HepG2 (cell line): ENCODE results near the gene SHF. TPM values are rescaled to one million over a fixed set of nuclear protein-coding genes. Genes with fewer than 3 reads are reported as not detected.

ENCODE experiments used
- ATAC-seq: fragments of 200-7000 bp; cut with Tn5 transposase; 3 replicates; pipeline ENCODE4 v1.9.1; 2020; ENCODE audit warnings: mild to moderate bottlenecking, moderate library complexity
- BruUV-seq: library from RNA; stranded (reverse); fragments of 400-500 nt; replicated peaks from 2 replicates; lab custom pipeline; 2021; lab: Mats Ljungman, UMichigan
- CTCF ChIA-PET: fragments of 300-600 bp; formaldehyde crosslinking; extraction: SDS; loops from one replicate; lab custom pipeline; 2021; ENCODE audit warnings: low total read pairs, inconsistent platforms, low intra/inter-chr PET ratio; lab: Yijun Ruan, JAX
- POLR2A ChIA-PET: fragments of 350-600 bp; sonication (Branson Sonifier 250); formaldehyde crosslinking; loops from one replicate; lab custom pipeline; 2020; ENCODE audit warnings: antibody characterized with exemption, inconsistent platforms; lab: Yijun Ruan, JAX
- DNase-seq: peaks from one replicate; pipeline ENCODE4 v3.0.0-alpha.2; 2015; ENCODE audit warnings: low spot score
- FAIRE-seq: peaks from 3 replicates; lab custom pipeline; 2011; peaks lifted over from hg19 to GRCh38; lab: Jason Lieb, UNC
- H2AFZ ChIP-seq: one replicate; pipeline ENCODE4 v1.6.1; 2011; ENCODE audit warnings: low read length, inconsistent platforms
- H3K27ac ChIP-seq: fragments of 300-600 bp; 3 replicates; pipeline ENCODE4 v1.8.0; 2011; ENCODE audit warnings: mixed run types, mild to moderate bottlenecking, mixed read lengths, low read length, inconsistent platforms; ENCODE audit not compliant: insufficient read depth; ENCODE audit errors: extremely low read length
- H3K27me3 ChIP-seq, 2 experiments: fragments of 200-600 bp in 1 of 2; 2 replicates in 1 of 2; 3 replicates in 1 of 2; pipeline versions ENCODE4 v1.6.0 to v1.8.0; 2011; ENCODE audit warnings: low read length in 2 of 2, mild to moderate bottlenecking in 2 of 2, moderate library complexity in 2 of 2, inconsistent platforms in 1 of 2; ENCODE audit not compliant: insufficient read depth in 2 of 2, control insufficient read depth in 1 of 2
- H3K36me3 ChIP-seq, 2 experiments: fragments of 200-600 bp in 1 of 2; replicated peaks in 1 of 2; 2 replicates in 1 of 2; 3 replicates in 1 of 2; pipeline versions ENCODE4 v1.5.1 to v1.8.0; 2011; ENCODE audit warnings: low read length in 2 of 2, inconsistent platforms in 1 of 2; ENCODE audit not compliant: insufficient read depth in 2 of 2, control insufficient read depth in 1 of 2
- H3K4me1 ChIP-seq: 2 replicates; pipeline ENCODE4 v1.5.1; 2012; ENCODE audit warnings: low read length, inconsistent platforms; ENCODE audit not compliant: insufficient read depth
- H3K4me2 ChIP-seq: 2 replicates; pipeline ENCODE4 v1.6.0; 2011; ENCODE audit warnings: low read depth, low read length, inconsistent platforms
- H3K4me3 ChIP-seq, 3 experiments: fragments of 200-600 bp in 1 of 3; sonication (generic), shearing (Covaris generic) in 1 of 3; replicated peaks in 1 of 3; 2 replicates each; pipeline ENCODE4 v1.5.1; 2011 to 2016; ENCODE audit warnings: low read length in 3 of 3, inconsistent platforms in 2 of 3, low read depth in 2 of 3, mild to moderate bottlenecking in 2 of 3, control low read depth in 1 of 3, mixed read lengths in 1 of 3; ENCODE audit not compliant: insufficient read depth in 1 of 3
- H3K79me2 ChIP-seq: one replicate; pipeline ENCODE4 v1.6.1; 2011; ENCODE audit warnings: low read length, inconsistent platforms; ENCODE audit not compliant: insufficient read depth
- H3K9ac ChIP-seq: 2 replicates; pipeline ENCODE4 v1.6.0; 2011; ENCODE audit warnings: mild to moderate bottlenecking, low read depth, low read length, inconsistent platforms; ENCODE audit not compliant: insufficient read depth
- H3K9me3 ChIP-seq: 2 replicates; pipeline ENCODE4 v1.5.1; 2012; ENCODE audit warnings: mild to moderate bottlenecking, low read length
- H4K20me1 ChIP-seq: 2 replicates; pipeline ENCODE4 v1.6.0; 2011; ENCODE audit warnings: inconsistent platforms, mild to moderate bottlenecking, low read length, moderate library complexity; ENCODE audit not compliant: insufficient read depth
- FOXC1 ChIP-seq: sonication (generic); formaldehyde crosslinking; IDR thresholded peaks from 2 replicates; pipeline ENCODE4 v1.8.0; 2022; ENCODE audit warnings: mild to moderate bottlenecking, missing genetic modification reagents, borderline replicate concordance
- REXO4 ChIP-seq: sonication (generic); formaldehyde crosslinking; IDR thresholded peaks from 2 replicates; pipeline ENCODE4 v1.8.0; 2022; ENCODE audit warnings: missing genetic modification reagents, mild to moderate bottlenecking, borderline replicate concordance
- SRY ChIP-seq: sonication (generic); formaldehyde crosslinking; IDR thresholded peaks from 2 replicates; pipeline ENCODE4 v1.8.0; 2022; ENCODE audit warnings: mild to moderate bottlenecking, missing genetic modification reagents
- U2AF2 ChIP-seq: fragments of 200-400 bp; formaldehyde crosslinking; IDR thresholded peaks from 2 replicates; pipeline ENCODE4 v1.6.1; 2017; ENCODE audit warnings: low read depth, mild to moderate bottlenecking, low read length
- ZNF282 ChIP-seq: fragments of 450-650 bp; IDR thresholded peaks from 2 replicates; pipeline ENCODE4 v1.6.1; 2018; ENCODE audit not compliant: partially characterized antibody
- ZNF33B ChIP-seq: sonication (generic); formaldehyde crosslinking; IDR thresholded peaks from 2 replicates; pipeline ENCODE4 v1.5.1; 2020; ENCODE audit warnings: mild to moderate bottlenecking, missing genetic modification reagents
- ZNF644 ChIP-seq: IDR thresholded peaks from 2 replicates; pipeline ENCODE4 v1.6.1; 2016; ENCODE audit warnings: low read depth
- ZNF850 ChIP-seq: sonication (generic); formaldehyde crosslinking; conservative IDR thresholded peaks from 2 replicates; pipeline ENCODE4 v1.9.0; 2021; ENCODE audit warnings: mild to moderate bottlenecking, missing genetic modification reagents
- WGBS: methylation state at CpG from one replicate; pipeline ENCODE4 v1.1.6; 2017; ENCODE audit warnings: low lambda C conversion rate; 5-methylcytosine and 5-hydroxymethylcytosine counted together
- in situ Hi-C: cut with HindIII; loops from 2 replicates; pipeline ENCODE4 v1.10.0; 2017; ENCODE audit warnings: low pct_unique_long_range_greater_than_20kb; ENCODE audit not compliant: extremely low pct_ligation_motif_present
- intact Hi-C: fragments of 100-400 bp; cut with micrococcal nuclease; formaldehyde crosslinking; loops from one replicate; pipeline ENCODE4 v1.10.0; 2022; ENCODE audit not compliant: unreplicated experiment
- polyA plus RNA-seq, 8 experiments: library from polyadenylated mRNA; depleted of rRNA in 3 of 8; stranded (reverse) in 7 of 8; unstranded in 1 of 8; fragments of >200 nt; fragmentation: Illumina TruSeq in 4 of 8; extraction: Trizol in 4 of 8; gene quantifications; 2 replicates each; pipeline versions ENCODE4 v1.2.1 to v1.2.3, GENCODE V29; 2011 to 2016; ENCODE audit warnings: low read depth in 4 of 8, missing spikeins in 1 of 8, mixed read lengths in 1 of 8; ENCODE audit not compliant: insufficient read depth in 1 of 8
- total RNA-seq, 5 experiments: library from RNA; depleted of rRNA; stranded (reverse); fragments of >200 nt; fragmentation: Illumina TruSeq; extraction: Trizol; gene quantifications; 2 replicates each; pipeline ENCODE4 v1.2.3, GENCODE V29; 2016; ENCODE audit warnings: low read depth in 1 of 5
- TF ChIP-seq, protein P1 (sequence below), 2 experiments: sonication (generic) in 1 of 2; formaldehyde crosslinking in 1 of 2; IDR thresholded peaks; 2 replicates each; pipeline versions ENCODE4 v1.5.1 to v1.6.1; 2011 to 2020; ENCODE audit warnings: borderline replicate concordance in 1 of 2, low read depth in 1 of 2, low read length in 1 of 2, mild to moderate bottlenecking in 1 of 2, missing genetic modification reagents in 1 of 2, moderate library complexity in 1 of 2
- TF ChIP-seq, protein P2 (sequence below): sonication (generic); formaldehyde crosslinking; IDR thresholded peaks from 2 replicates; pipeline ENCODE4 v1.4.0; 2020; ENCODE audit warnings: mild to moderate bottlenecking, missing genetic modification reagents
- TF ChIP-seq, protein P3 (sequence below): sonication (generic); formaldehyde crosslinking; IDR thresholded peaks from 2 replicates; pipeline ENCODE4 v1.4.0; 2020; ENCODE audit warnings: missing genetic modification reagents
- TF ChIP-seq, protein P4 (sequence below): sonication (generic); formaldehyde crosslinking; IDR thresholded peaks from 2 replicates; pipeline ENCODE4 v1.4.0; 2020; ENCODE audit warnings: missing genetic modification reagents

The SHF gene
- total and polyA plus RNA-seq, 2 of the 13 experiments (the other 11 are each of a cell fraction or from before 2014, with no cell fraction given) = 20.9 to 25.5 TPM

- TF ChIP-seq U2AF2 = no peak
- TF ChIP-seq, all 625 proteins: peak for 0
These were observed 30.9 kb downstream of the SHF start (continued) for GRCh38 chr15:45156744-45157455.

DNA sequence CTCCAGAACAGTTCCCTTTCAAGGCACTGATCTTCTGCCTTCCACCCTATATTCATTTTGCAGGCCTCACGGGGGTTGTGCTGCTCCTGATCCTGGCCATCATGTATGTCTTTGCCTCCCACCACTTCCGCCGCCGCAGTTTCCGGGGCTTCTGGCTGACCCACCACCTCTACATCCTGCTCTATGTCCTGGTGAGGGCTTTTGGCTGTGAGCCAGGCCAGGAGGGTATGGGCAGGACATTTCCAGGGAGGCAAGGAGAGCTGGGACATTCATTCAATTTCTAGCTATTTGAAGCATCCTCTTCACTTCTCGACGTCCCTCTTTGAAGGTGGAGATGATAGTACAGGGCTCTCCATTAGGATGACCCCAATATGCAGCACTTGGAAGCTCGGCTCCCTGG is 32.0 kb downstream of the SHF start:
- Histone ChIP-seq H3K27ac (no peak overlapping the region), H3K27me3 (no peaks in the 10 kb centered on the region; a peak in 1 of 5 replicates), H3K79me2 (no peaks in the 10 kb centered on the region), H3K4me2 (no peak overlapping the region), H2AFZ (no peak overlapping the region), H3K9ac (no peak overlapping the region), H4K20me1 (no peaks in the 10 kb centered on the region), H3K36me3 (no peaks in the 10 kb centered on the region), H3K9me3 (no peaks in the 10 kb centered on the region), H3K4me3 (no peak overlapping the region), H3K4me1 (no peaks in the 10 kb centered on the region)
- 72% methylated on average over 8 of the region's 8 CpGs for WGBS
- no peak for ATAC-seq
- no peak for FAIRE-seq
- DNase-seq = no peak
- intact Hi-C loops = no loop called here
- BruUV-seq = no TSS peak
- in situ Hi-C loops = no loop called here
- ChIA-PET CTCF (no interaction called here), POLR2A (no interaction called here)
- TF ChIP-seq, protein P1, sequence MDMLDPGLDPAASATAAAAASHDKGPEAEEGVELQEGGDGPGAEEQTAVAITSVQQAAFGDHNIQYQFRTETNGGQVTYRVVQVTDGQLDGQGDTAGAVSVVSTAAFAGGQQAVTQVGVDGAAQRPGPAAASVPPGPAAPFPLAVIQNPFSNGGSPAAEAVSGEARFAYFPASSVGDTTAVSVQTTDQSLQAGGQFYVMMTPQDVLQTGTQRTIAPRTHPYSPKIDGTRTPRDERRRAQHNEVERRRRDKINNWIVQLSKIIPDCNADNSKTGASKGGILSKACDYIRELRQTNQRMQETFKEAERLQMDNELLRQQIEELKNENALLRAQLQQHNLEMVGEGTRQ (IDR thresholded peaks at IDR 0.05; ENCODE audit: low read depth, low read length) = no peak
- TF ChIP-seq, protein P1 (CRISPR knock-in tag; IDR thresholded peaks at IDR 0.05; ENCODE audit: borderline replicate concordance) = no peak
- TF ChIP-seq SRY (CRISPR knock-in tag) (no peak), REXO4 (CRISPR knock-in tag) (no peak), ZNF33B (CRISPR knock-in tag) (no peak), ZNF282 (no peak), ZNF850 (CRISPR knock-in tag) (no peak), ZNF644 (CRISPR knock-in tag) (no peak), FOXC1 (CRISPR knock-in tag) (no peak)
- TF ChIP-seq, protein P2, sequence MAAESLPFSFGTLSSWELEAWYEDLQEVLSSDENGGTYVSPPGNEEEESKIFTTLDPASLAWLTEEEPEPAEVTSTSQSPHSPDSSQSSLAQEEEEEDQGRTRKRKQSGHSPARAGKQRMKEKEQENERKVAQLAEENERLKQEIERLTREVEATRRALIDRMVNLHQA = no peak
- TF ChIP-seq, protein P3, sequence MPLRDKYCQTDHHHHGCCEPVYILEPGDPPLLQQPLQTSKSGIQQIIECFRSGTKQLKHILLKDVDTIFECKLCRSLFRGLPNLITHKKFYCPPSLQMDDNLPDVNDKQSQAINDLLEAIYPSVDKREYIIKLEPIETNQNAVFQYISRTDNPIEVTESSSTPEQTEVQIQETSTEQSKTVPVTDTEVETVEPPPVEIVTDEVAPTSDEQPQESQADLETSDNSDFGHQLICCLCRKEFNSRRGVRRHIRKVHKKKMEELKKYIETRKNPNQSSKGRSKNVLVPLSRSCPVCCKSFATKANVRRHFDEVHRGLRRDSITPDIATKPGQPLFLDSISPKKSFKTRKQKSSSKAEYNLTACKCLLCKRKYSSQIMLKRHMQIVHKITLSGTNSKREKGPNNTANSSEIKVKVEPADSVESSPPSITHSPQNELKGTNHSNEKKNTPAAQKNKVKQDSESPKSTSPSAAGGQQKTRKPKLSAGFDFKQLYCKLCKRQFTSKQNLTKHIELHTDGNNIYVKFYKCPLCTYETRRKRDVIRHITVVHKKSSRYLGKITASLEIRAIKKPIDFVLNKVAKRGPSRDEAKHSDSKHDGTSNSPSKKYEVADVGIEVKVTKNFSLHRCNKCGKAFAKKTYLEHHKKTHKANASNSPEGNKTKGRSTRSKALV (CRISPR knock-in tag) = no peak
- TF ChIP-seq, protein P4, sequence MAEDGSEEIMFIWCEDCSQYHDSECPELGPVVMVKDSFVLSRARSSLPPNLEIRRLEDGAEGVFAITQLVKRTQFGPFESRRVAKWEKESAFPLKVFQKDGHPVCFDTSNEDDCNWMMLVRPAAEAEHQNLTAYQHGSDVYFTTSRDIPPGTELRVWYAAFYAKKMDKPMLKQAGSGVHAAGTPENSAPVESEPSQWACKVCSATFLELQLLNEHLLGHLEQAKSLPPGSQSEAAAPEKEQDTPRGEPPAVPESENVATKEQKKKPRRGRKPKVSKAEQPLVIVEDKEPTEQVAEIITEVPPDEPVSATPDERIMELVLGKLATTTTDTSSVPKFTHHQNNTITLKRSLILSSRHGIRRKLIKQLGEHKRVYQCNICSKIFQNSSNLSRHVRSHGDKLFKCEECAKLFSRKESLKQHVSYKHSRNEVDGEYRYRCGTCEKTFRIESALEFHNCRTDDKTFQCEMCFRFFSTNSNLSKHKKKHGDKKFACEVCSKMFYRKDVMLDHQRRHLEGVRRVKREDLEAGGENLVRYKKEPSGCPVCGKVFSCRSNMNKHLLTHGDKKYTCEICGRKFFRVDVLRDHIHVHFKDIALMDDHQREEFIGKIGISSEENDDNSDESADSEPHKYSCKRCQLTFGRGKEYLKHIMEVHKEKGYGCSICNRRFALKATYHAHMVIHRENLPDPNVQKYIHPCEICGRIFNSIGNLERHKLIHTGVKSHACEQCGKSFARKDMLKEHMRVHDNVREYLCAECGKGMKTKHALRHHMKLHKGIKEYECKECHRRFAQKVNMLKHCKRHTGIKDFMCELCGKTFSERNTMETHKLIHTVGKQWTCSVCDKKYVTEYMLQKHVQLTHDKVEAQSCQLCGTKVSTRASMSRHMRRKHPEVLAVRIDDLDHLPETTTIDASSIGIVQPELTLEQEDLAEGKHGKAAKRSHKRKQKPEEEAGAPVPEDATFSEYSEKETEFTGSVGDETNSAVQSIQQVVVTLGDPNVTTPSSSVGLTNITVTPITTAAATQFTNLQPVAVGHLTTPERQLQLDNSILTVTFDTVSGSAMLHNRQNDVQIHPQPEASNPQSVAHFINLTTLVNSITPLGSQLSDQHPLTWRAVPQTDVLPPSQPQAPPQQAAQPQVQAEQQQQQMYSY (CRISPR knock-in tag) = no peak
